Ramos (cell line): ENCODE measurements around the gene ELMO1.

Experiments used
- in situ Hi-C: fragments of 300-500 bp; cut with MboI; formaldehyde crosslinking; loops from one replicate; pipeline ENCODE4 v1.14.3; 2022; ENCODE audit warnings: low sequenced_read_pairs; ENCODE audit not compliant: unreplicated experiment

Gene ELMO1

DNA sequence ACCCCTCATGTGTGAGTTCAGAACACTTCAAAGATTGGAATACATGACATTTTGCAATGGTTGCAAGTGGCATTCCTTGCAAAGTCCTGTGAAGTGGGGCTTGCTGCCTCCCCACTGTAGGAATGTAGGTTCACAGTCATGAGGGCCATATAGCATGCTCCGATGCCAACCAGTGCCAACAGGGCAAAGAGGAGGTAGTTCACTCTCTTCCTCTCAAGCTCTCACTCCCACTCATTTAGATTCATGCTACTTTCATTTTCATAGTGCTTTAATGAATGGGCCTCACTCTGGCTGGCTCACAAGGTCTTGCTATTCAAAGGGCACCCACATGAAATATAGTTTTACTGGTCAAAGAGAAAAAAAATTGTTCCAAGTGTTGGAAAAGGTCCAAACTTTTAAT lies 554.5 kb downstream of the ELMO1 start:
- in situ Hi-C loops: no loop called here

DNA sequence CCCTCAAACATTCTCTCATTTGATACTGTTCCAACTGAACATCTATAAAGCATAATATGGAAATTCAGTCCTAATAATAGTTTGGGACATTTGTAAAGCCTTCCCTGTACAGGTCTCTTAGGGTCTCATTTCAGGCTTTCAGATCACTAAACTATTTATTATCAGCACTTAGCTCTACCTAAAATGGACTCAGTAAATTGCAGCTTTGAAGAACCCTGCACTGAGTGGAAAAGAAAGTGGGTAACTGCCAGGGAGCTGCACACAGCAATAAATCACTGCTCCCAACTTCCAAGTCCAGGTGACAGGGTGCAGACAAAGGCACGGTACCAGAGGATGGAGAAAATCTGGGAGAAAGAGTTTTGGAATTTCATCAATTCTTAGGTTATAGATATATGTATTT lies 559.5 kb downstream of the ELMO1 start:
- in situ Hi-C loops: no loop called here

DNA sequence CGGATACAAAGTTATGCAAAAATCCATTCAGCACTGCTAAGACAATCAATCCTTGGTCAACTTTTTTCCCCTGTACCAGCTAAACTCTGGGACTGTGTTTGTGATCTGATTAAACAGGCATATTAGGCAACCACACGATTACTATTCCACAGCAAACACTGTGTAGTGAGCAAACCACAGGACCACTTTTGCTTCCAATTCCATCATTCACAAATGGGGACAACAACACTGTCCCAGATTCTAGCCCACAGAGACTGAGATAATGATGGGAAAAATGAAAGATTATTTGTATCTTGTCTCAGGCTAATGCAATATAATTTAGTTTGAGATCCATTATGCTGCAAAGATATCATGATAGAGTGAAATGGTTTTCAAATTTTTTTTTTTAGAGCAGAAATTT lies 560.7 kb downstream of the ELMO1 start:
- in situ Hi-C loops: no loop called here

DNA sequence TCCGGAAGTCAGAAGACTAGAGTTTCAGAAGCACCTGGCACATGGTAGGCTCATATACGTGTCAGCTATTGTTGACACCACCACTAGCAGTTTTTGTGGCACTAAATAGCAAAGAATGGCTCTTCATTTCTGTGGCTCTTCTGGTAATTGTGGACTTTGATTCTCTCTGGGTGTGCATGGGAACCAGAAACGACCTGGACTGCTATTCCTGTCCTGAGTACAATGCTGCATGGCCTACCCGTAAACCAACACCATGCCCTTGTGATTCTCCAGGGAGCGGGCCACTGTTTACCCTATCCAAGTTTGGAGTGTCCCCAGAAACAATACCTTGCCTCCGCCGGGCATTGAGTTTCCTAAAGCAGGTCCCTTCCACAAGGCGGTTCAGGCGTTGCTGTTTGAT lies 561.4 kb downstream of the ELMO1 start:
- in situ Hi-C loops: no loop called here

DNA sequence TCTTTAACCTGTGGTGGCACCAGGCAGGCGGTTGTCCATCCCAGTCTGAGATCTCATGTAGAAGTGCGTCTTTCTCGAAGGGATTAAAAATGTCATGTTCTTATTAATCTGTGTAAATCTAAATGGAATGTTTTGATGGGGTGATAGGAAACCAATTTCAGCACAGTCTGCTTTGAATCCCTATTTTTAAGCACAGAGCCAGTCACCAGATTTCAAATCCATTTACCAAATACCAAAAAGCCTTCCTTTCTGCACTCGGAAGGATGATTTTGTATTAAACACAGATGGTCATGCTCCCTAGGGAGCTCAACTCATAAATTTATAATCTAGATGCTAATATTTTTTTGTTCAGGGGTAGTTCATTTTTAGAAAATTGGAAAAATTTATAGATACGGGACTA lies 563.8 kb downstream of the ELMO1 start:
- in situ Hi-C loops: no loop called here

DNA sequence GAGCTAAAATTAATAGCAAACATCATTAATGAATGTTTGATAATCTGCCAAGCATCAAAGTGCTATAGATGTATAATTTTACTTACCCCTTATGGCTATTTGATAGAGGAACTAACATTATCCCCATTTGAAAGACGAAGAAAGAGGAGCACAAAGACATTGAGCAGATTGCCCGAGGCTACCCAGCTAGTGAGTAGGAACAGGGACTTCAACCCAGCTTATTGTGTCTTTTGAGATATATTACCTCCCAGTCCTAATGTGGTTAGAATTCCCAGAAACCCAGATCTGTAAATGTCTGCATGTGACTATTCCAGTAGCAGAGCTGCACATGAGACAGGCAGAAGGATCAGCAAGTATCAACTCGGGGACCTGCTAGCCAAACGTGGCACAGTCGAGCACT lies 564.3 kb downstream of the ELMO1 start:
- in situ Hi-C loops: no loop called here

DNA sequence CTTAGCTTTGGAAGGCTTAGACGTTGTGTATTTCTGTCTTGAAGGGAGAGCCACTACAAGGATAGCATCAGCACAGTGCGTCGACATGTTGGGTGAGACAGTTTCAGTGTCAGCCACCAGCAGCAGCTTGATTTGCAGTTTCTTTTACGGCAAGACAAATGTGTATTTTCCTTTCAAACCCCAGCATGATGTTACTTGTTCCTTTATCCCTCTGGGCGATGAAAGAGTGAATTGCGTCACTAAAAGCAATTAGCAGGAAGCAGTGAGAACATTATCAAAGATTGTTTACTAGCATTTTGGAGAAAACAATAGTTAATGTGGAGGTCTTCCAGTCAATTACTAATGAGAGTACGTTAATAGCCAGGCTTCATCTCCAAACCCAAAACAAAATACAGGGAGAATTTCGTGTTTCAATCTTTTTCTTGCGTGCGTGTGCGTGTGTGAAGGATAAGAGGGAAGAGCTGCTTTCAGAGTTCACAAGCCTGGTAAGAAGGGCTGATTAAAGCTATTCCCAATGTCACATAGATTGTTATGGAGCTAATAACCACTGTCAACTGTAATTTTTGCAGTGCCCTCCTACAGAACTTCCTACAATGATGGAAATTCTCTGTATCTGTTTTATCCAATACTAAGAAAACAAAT lies 567.3 kb downstream of the ELMO1 start:
- in situ Hi-C loops: no loop called here

DNA sequence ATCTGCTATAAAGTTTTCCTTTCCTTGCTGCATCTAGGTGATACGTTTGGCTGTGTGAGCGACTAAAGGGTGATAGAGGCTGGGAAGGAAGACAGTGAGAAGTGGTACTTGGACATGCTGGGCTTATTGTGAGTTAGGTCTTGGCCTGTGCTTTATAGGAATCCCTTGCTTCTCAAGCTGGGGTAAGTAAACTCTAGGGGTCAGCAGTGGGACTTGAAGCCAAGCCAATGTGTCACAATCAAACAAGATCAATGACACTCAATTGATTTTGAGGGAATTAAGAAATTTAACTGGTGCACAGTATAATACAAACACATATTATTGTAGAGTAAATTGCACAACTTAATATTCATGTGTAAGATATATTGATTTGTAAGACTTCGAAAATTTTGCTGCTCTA lies 568.6 kb downstream of the ELMO1 start:
- in situ Hi-C loops: no loop called here

DNA sequence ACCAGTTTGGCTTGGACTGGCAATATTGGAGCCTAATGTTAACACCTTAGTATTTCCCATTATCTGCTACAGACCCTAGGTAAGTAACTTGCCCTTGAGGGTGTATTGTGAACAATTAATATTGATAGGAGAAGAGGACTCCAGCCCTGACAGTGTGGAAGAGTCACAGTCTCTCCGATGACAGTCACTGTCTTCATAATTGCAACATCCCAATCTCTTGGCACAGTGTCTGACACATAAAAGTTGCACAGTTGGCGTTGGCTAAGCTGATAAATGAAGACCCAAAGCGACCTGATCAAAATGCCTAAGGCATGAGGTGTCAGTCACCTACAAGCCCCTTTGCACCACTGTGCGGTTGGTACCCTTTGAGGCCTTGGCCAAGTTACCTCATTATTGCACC lies 569.6 kb downstream of the ELMO1 start:
- in situ Hi-C loops: no loop called here

DNA sequence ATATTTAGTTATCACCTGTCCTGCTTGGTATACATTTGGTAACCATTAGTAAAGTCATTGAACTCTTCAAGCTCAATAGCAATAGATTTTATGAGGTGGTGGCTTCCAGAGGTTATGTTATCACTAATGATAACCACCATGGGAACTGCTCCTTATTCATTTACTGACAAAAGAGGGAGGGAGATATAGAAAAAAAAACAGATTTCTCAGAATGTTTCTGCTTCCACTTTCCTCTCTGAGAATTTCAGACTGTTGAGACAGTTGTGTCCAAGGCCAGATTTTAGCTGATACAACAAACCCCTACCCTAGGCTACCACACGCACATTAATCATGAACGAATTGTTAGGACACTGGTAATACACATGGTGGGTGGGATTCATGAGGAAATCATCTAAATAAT lies 570.4 kb downstream of the ELMO1 start:
- in situ Hi-C loops: no loop called here

DNA sequence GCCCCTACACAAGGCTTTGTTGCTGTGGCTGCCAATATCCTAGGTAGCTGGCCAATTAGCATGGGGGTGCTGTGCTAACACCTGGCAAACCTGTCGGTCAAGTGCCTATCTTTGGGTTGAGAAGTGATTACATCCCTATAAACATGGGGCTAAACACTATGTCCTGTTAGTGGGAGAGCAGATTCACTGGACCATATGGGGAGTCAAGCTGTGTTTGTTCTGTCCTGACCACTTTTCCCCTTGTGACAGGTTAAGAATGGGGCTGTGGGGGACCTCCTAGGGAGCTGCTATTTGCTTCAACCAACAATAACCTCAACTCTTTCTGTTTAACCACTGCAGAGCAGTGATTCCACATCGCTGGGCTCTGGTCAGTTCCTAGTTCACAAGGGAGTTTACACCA lies 572.9 kb downstream of the ELMO1 start:
- in situ Hi-C loops: no loop called here

DNA sequence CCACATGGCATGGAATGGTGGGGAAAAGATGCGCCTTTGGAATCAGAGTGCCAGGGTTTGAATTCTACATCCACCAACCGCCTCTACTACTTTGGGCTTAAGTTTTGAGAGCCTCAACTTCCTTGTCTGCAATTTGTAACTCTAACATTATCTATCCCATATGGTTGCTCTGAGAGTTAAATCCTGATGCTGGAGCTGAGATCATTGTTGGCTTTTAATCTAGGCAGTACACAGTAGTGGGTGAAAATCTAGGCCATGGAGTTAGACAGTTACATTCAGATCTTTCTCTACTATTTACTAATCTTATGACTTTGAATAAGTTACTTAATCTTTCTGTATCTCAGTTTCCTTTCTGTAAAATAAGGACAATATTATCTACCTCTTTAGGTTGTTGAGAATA lies 574.6 kb downstream of the ELMO1 start:
- in situ Hi-C loops: no loop called here

DNA sequence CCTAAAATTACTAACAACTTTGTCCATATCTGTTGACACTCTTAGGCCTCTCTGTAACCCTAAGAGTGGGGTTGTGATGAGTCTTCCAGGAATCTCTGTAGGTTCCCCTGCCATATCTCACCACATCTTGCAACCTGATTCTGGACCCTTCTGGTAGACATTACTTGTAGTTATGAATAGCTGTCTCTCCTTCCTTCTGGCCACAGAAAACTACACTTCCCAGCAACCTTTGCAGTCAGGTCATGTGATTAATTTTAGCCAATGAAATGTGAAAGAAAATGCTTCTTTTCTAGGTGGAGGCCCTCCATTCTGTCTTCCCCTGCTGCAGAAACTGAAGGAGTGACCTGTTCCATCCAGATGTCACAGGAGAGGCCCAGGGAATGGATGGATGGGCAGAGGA lies 576.8 kb downstream of the ELMO1 start:
- in situ Hi-C loops: no loop called here

DNA sequence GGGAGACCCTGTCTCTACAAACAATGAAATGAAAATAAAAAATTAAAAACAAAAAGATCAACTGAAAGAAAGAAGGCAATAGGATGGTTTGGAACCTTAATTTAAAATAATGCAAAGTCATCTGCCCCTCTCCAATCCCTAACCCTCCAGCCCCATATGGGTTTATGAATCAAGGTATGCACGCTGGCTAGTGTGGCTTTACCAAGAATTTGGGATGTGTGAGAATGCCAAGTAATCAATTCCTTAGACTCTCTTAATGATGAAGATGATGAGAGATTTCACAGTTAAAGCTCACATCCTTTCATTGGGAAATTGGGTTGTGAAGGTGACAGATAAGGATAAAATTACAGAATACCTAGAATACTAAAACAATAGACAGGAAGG lies 577.3 kb downstream of the ELMO1 start:
- in situ Hi-C loops: no loop called here

DNA sequence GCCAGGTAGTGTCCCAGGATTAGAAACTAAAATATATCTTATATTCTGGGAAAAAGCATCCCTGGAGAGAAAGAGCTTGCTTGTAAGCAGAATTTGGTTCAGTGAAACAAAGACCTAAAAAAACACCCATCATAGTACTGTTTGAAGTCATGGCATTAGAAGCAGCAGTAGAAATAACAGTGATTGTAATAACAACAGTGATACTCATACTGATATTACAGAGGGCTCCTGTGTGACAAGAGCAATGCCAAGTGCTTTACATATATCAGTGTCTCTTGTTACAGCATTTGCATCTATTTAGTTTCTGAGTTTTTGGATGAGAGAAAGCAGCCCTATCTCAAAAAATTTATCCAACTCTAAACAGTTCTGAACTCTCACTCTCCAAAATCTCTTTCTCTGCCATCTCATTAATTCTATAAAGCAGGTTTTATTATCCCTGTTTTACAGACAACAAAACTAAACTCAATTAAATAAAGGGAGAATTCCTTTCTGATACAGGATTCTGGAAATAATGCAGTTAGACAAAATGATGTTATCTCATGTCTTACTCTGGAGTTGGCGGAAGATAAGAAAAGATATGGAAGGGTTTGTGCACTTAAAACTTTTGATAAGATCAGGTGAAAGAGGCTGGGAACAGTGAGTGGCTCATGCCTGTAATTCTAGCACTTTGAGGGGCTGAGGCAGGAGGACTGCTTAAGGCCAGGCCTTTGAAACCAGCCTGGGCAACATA lies 577.9 kb downstream of the ELMO1 start:
- in situ Hi-C loops: no loop called here

DNA sequence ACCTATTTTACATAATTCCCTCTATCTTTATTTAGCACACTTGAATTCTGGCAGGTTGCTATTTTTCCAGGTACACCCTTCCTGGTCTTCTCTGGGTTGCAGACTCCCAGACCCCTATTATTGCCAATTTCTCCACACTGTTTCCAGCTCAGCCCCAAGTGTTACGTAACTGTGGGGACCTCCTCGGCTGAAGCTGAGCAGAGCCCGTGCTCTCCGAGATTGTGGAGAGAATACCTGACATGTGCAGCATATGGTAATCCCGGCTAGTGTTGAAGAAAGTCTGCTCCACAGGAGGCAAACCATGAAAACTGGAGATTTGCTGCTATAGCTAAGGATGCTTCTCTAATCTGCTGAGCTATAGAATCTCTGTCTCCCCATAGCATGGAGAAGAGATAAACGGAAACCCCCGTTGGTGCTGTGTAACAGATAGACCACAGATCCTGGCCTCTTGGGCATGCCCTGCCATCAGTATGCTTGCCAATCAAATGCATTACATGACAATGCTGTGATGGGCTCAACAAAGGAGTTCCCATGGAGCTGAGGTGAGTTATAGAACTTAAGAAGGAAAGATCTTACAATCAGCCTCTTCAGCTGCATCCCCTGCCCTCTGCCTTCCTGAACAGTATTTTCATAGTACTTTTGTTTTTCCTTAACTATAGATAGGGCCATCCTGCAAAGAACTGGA lies 579.8 kb downstream of the ELMO1 start:
- in situ Hi-C loops: no loop called here

DNA sequence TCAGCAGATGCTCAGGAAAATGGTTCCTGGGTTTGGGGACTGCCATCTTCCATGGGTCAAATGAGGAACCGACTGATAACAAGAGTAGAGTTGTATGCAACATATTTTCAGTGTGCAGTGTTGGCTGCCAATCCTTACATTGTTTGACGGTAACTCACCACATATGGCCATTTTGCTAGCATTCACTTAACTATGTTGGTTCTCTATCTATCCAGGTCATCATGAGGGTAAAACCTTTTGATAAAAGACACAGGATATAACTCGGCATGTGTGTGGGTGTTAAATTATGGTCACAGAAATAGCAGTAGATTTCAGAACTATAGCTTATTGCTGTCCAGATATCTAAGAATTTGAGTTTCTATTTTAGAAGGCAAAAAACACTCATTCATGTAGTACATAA lies 583.6 kb downstream of the ELMO1 start:
- in situ Hi-C loops: no loop called here

DNA sequence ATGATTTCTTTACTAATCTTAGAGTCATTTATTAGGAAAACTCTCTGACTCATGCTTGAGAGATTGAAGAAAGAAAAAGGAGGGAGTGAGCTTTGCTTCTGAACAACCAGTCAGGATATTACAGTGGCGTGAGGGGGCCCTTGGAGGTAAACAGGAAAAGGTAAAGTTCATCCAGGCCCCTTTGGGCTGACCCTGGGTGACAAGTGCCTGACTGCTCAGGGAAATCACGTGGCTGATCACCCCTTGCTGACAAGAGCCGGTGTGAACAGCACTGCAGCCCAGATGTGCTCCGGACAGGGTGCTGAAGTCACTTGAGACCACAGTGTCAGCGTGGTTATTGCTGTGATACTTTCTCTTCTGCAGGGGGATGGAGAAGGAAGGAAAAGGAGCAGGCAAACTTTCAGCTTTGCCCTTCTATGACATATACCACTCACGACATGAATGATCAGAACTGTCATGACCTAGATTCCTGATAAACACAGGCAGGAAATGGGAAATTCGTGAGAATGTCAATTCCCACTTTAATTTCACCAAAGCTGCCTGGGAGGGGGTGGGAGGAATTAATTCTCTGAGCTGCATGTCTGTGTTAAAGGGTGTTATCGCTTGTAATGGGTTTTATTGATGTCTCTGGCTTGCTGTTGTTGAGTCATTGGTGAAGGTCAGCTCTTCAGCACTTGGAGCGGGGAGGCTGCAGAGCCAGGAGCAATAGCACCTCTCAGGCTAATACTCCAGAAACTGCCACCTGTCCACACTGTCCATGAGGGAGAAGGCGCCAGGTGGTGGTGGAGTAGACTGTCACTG lies 584.6 kb downstream of the ELMO1 start:
- in situ Hi-C loops: no loop called here

DNA sequence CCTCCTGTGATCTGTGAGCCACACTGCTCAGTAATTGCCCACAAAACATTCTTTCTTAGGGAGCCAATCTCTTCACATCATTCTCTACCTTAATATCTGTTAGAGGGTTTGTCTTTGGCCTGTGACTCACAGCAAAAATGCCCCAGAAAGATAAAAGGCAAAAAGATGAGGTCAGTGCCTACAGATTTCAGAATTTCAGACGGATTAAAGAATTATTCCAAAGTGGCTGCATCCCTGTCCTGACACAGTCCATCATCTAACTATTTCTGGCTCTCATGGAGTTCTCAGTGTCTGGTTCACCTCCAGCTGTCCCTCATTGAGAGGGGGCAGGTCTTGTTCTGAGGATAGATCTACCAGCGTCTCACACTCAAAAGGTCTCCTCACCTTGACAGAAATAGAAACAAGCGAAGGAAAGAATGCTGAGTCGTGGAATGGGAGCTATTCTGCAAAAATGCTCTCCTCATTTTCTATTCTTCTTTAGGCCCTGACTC lies 585.8 kb downstream of the ELMO1 start:
- in situ Hi-C loops: no loop called here

DNA sequence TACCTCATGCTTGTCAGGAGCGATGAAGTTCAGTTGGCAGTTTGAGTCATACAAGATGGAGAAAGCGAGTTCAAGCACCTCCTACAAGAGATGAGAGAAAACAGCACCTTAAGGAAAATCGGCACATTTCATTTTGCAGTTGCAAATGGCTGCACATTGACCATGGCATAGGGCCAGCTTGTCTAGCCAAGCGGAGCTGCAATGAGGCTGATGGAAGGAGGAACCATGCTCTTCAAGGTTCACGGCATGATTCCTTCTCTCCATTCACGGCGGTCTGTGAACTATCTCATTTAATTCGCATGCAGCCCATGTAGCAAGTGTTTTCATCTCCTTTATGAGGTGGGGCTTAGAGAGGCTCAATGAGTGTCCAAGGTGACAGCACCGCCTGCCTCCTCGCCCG lies 587.0 kb downstream of the ELMO1 start:
- in situ Hi-C loops: no loop called here

DNA sequence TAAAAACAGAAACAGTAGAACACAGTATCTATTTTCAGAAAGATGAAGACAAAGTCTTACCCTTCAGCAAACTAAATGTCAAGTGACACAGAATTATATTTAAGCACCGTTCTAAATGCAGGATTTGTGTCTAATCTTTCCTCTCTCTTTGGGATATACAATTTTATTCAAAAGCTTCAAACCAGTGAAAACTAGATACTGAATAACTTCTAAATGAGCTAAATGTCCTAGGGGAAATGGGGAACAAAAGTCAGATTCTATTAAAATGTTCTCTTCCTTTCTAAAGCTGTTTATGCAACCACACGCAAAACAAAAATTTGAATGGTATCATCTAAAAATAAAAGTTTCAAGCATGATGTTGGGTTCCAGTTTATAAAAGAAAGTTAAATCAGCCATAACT lies 588.0 kb downstream of the ELMO1 start:
- in situ Hi-C loops: no loop called here
